Activated CD8-positive, alpha-beta memory T cell treated with anti-CD3 and anti-CD28 coated beads, Interleukin-2, amount 50 U/mL, for 48 hours (primary cell): Measurements from ENCODE around the gene NOL4.
"Not testable (repeated sequence)": the region's sequence is repeated elsewhere in the genome, so short reads cannot be mapped to it uniquely, and the experiment has no call there.

Experiments
- DNase-seq: peaks from one replicate; pipeline ENCODE4 v3.0.0-alpha.2; 2020

NOL4 gene

GRCh38 chr18:34224423-34225217 is at the start of gene NOL4:
Gene NOL4, minus strand, starts transcription at chr18:34224913. Its CDS starts 1,660 bp downstream, at chr18:34223253.
- no peak for DNase-seq

DNA sequence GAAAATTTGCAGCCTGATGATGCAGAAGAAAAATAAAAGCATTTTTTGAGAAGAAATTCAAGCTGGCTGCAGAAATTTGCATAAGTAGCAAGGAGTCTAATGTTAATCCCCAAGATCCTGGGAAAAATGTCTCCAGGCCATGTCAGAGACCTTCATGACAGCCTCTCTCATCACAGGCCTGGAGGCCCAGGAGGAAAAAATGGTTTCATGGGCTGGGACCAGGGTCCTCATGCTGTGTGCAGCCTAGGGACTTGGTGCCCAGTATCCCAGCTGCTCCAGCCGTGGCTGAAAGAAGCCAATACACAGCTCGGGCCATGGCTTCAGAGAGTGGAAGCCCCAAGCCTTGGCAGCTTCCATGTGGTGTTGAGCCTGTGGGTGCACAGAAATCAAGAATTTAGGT is 41.3 kb upstream of the NOL4 start:
- DNase-seq, result not testable (repeated sequence)

DNA sequence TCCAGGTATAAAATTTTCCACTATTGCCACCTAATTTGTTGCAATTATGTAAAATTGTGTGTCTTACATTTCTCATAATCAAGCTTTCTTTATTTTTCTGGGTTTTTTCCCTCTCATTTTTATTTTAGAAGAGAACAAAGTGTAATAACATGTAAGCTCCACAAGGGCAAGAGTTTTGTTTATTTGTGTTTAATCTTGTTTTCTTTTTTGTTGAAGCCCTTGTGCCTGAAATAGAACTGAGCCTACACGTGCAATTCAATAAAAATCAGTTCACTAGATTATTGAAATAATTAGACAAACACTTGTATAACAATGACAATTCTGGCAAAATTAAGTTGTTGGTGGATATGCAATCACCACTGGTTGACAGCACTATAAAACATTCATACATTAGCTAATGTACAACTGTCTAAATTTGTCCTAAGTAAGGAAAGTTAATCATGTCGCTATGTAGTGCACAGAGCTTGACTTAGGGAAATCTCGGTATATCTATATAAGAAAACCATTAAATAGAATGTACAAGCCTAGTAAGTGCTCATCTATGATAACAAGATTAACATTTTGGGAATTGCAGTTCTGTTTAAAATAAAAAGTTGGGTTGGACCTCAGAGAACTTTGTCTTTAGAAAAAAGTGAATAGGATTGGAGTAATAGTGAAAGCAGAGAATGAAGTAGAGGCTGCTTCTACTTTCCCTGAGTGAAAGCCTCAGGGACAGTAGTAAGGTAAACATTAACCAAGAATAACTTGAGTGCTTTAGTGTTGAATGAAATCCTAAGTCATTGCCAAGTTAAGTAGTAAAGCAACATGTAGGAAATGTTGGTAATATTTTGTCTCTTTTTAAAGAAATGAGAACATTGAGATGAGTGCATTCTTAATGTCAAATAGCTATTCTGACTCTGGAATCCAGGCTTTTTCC is 37.4 kb upstream of the NOL4 start:
- DNase-seq, result no peak

- no peak for DNase-seq
These were observed 33.5 kb upstream of the NOL4 start for GRCh38 chr18:34258176-34258575.

- DNase-seq, result no peak
These were observed 27.2 kb upstream of the NOL4 start for GRCh38 chr18:34251919-34252318.

DNA sequence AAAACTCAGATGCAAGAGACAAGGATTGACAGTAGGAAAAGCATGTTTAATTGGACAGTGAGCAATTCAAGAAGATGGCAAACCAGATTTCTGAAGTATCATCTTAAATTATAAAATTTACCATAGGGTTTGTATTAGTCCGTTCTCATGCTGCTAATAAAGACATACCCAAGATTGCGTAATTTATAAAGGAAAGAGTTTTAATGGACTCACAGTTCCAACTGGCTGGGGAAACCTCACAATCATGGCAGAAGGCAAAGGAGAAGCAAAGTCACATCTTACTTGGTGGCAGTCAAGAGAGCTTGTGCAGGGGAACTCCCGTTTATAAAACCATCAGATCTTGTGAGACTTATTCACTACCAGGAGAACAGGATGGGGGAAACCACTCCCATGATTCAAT is 24.0 kb upstream of the NOL4 start:
- no peak for DNase-seq

- no peak for DNase-seq
These were observed 18.0 kb upstream of the NOL4 start for GRCh38 chr18:34242739-34243138.

DNA sequence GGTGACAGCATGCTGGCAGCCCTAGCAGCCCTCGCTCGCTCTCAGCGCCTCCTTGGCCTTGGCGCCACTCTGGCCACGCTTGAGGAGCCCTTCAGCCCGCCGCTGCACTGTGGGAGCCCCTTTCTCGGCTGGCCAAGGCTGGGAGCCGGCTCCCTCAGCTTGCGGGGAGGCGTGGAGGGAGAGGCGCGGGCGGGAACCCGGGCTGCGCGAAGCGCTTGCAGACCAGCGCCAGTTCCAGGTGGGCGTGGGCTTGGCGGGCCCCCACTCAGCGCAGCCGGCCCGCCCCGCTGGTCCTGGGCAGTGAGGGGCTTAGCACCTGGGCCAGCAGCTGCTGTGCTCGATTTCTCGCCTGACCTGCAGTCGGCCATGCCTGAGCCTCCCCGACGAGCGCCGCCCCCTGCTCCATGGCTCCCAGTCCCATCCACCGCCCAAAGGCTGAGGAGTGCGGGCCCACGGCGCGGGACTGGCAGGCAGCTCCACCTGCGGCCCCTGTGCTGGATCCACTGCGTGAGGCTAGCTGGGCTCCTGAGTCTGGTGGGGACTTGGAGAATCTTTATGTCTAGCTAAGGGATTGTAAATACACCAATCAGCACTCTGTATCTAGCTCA is 9.2 kb upstream of the NOL4 start:
- not testable (repeated sequence) for DNase-seq

DNA sequence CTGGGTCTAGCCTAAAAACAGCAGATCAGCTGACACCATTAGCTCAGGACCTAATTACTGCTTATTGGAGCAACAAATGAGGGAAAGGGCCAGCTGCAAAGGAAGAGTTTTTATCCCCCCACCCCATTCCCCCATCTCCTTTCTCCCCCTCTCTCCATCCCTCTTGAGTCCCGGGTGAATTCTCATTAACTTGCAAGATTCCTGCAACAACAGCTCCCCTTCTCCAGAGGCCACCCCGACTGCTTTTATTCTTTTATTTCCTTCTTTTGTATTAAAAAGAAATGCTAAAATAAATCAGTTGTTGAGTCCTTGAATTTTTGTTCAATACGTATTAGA is 473 bp upstream of the NOL4 start:
- DNase-seq, result no peak

GRCh38 chr18:34223893-34224422 is 755 bp downstream of the NOL4 start:
- DNase-seq, result no peak

- DNase-seq, result no peak
These were observed 1.4 kb downstream of the NOL4 start for GRCh38 chr18:34223164-34223892.

DNA sequence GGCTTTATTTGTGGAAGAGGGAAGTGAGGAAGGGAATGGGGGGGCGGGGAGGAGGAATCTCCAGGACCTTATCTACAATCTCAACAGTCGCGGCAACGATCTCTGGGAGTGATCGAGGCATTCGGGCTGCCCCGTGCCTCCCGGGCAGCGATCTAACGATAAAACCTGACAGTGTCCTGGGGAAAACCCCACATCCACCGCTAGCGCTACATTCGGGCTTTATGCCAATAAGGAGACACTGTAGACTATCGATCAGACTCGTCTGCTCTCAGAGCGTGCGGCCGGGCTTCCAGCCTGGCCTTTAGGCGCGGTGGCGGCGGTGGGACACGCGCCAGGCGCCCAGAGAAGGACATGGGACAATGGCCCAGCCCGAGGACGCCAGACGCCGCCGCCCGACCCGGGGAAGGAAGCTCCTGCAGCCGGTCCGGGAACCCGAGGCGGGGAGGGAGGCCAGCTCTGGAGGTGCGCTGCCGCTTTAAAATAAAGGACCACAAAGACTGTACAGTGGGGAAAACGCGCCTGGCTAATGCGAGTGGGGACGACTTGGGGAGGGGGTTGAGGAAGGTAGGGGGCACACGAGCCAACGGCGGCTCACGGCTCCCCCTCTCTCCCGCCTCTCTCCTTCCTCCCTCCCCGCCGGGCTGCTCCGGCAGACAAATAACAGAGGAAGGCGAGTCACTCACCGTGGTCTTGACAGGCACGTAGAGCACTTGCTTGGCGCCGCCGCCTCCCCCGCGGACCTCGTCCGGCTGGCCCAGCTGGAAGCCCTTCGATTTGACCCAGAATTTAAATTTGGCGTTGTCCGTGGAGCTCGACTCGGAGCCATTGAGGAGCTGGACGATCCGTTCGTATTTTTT is 2.2 kb downstream of the NOL4 start:
- no peak for DNase-seq

DNA sequence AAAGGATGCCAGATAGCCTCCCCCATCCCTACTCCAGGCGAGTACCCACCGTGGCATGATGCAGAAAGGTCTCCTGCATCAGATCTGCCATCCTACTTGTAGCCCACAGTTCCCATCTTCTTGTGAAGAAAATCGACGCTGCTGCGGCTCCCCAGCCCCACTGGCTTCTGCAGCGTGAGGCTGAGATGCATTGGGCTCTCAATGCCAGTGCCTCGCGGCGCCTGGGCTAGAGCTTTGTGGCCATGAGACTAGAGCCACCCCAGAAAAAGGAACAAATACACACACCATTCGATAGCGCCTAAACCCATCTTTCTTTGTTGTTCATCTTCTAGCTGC is 2.8 kb downstream of the NOL4 start:
- DNase-seq, result no peak

- DNase-seq, result no peak
These were observed 4.5 kb downstream of the NOL4 start for GRCh38 chr18:34220081-34220815.

DNA sequence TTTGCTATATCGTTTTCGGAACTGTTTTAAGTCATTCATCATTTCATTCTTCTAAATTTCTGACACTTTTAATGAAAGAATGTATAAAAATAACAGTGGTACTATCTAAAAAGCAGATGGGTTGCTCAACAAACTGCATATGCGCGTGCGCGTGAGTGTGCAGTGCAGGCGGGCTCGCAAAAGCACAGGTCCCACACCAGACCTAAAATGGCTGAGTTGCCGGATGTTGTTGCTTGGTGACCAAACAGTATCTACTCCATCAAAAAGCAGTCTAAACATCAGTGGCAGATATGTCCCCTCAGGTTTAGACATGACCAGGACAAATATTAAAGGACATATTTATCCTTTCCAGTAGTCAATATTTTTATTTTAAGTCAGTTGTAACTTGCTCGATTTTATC is 5.1 kb downstream of the NOL4 start:
- DNase-seq, result no peak

- DNase-seq, result no peak
These were observed 12.2 kb downstream of the NOL4 start for GRCh38 chr18:34212511-34212910.

GRCh38 chr18:34207344-34207851 is 17.3 kb downstream of the NOL4 start:
- DNase-seq, result no peak

- DNase-seq, result no peak
These were observed 20.8 kb downstream of the NOL4 start for GRCh38 chr18:34203866-34204265.

DNA sequence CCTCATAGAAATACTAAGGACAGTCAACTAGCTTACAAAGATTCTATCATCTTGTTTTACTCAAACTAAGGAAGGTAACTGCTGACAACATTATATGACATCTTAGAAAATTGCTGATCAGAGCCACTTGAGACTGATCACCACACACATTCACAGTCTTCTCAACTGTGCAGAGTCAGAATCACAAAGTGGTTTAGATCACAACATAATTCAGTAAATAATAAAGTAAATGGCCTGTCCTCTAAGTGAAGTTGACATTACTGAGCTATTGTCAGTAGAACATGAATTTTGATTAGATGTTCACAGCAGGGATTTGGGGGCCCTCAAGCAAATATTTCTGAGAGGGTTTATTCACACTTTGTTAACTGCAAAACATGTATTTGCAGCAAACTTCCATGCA is 28.5 kb downstream of the NOL4 start:
- DNase-seq, result no peak

DNA sequence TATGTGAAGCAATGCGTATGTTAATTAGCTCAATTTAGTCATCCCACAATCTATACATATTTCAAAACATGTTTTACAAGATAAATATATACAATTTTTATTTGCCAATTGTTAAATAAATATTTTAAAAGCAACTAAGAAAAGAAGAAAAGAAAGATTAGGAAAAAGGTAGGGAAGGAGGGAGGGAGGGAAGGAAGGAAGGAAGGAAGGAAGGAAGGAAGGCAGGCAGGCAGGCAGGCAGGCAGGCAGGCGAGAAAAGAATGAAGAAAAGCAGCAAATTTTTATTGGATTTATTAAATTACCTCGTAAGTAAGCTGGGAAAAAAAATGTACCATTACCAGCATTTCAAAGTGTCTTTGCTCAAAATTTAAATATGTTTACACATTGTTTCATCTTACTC is 30.5 kb downstream of the NOL4 start:
- no peak for DNase-seq
